Measurements from ENCODE around the gene SMAD6. TPM values are rescaled to one million over a fixed set of nuclear protein-coding genes. Genes with fewer than 3 reads are reported as not detected.

The SMAD6 gene
- total and polyA plus RNA-seq, 9 of the 15 experiments (the other 6 are each of a cell fraction or from before 2014, with no cell fraction given) = 0.10 to 15.5 (median 3.7) TPM

DNA sequence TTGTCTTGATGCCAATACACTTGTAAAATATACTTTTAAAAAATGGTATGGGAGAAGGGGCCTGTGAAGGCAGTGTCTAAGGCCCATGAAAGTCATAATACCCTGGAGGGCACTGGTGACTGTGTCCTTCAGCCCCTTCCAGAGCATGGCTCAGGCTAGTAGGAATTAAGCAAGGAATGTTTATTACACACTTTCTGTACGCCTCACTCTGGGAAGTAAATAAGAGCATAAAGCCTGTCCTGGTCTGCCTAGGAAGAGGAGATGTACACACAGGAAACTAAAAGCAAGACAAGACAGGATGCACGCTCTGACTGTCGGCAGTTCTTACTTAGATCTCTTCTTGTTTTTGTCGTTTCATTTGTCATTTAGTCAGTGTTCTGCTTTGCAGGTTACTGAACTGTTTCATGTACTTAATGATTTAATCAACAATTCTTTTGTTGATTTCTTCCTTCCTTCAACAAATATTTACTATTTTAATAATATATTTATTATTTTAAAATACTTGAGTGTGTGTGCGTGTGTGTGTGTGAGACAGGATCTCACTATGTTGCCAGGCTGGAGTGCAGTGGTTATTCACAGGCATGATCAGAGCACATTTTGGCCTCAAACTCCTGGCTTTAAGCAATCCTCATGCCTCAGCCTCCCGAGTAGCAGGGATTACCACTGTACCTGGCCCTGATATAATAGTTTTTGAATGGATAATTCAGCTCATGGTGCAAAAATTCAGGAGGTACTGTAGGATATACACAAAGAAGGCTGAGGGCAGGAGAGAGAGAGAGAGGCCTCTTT is 9.0 kb upstream of the SMAD6 start (continued):
- TF ChIP-seq CBX8 (IDR thresholded peaks at IDR 0.05; ENCODE audit: borderline replicate concordance, extremely low read depth, low read depth, low read length, poor library complexity, severe bottlenecking) (no peak), ETV5 (CRISPR knock-in tag; IDR thresholded peaks at IDR 0.05; ENCODE audit: low read depth) (no peak), U2AF2 (optimal IDR thresholded peaks at IDR 0.05; ENCODE audit: low read depth, low read length) (no peak)

DNA sequence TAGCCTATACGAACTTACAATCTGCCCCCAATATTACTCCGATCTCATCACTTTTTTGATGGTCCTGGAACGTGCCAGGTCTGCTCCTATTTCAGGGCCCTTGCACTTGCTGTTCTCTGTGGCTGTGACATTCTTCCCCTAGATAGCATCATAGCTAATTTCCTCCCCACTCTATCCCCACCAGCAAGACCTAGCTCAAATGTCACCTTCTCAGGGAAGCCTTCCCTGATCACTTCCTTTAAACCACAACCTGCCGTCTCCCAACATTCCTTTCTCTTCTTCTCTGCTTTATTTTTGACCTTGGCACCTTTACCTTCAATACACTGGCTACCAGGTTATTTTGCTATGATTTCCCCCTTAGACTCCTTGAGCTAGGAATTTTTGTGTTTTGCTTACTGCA is 5.3 kb upstream of the SMAD6 start:
- no peak overlapping the region for H3K27ac ChIP-seq (ENCODE audit: extremely low read depth, low read depth, low read length)
- TF ChIP-seq SUPT5H (IDR thresholded peaks at IDR 0.05) (0 out of 2 replicates have a peak, but pooled peaks have one; percentile 31), SMARCA5 (IDR thresholded peaks at IDR 0.05) (peak; percentile 21; the same call in 1 of the 2 replicates), ZFP36 (IDR thresholded peaks at IDR 0.05; ENCODE audit: low read depth, low read length, partially characterized antibody) (peak; percentile 91), OTX1 (CRISPR knock-in tag; IDR thresholded peaks at IDR 0.05) (no peak)
- H3K27me3 ChIP-seq (ENCODE audit: control insufficient read depth in 2 of 2, insufficient read depth in 2 of 2, low read length in 2 of 2) = no peaks in the 10 kb centered on the region
- H3K4me1 ChIP-seq (replicated peaks in 1 of 2; ENCODE audit: control insufficient read depth in 2 of 2, insufficient read depth in 2 of 2, low read length in 2 of 2) = peaks cover 9 to 11% of the 10 kb centered on the region in 2 experiments; a peak in 3 of 5 replicates
- H3K9me1 ChIP-seq (ENCODE audit: control insufficient read depth, insufficient read depth, low read length) = no peaks in the 10 kb centered on the region
- no peaks in the 10 kb centered on the region for H3K9me3 ChIP-seq (replicated peaks; ENCODE audit: control insufficient read depth, insufficient read depth, low read depth, low read length)
- no peak overlapping the region for H2AFZ ChIP-seq (ENCODE audit: low read depth, low read length)
- intact Hi-C loops (cut with micrococcal nuclease) (no loop called here), in situ Hi-C loops (cut with MboI) (no loop called here)
- H3K4me2 ChIP-seq (ENCODE audit: insufficient read depth, low read length) = no peak overlapping the region
- no peaks in the 10 kb centered on the region for H4K20me1 ChIP-seq (replicated peaks; ENCODE audit: control insufficient read depth, insufficient read depth, low read length)
- no peak for ATAC-seq
- ChIA-PET POLR2A (interaction anchor here (0.6 to 1.0 kb wide), 4 partner anchors 9 to 154 kb away, joined by 3 to 4 read pairs (median 4); no protein-coding TSS in a partner anchor), CTCF (ENCODE audit: low intra/inter-chr PET ratio) (no interaction called here)
- H3K4me3 ChIP-seq = no peak overlapping the region
- no peak for DNase-seq (ENCODE audit: extremely low read depth in 1 of 4, low spot score in 3 of 4)
- no peak for FAIRE-seq
- peaks cover 5% of the 10 kb centered on the region; the same call in 1 of the 3 replicates for H3K36me3 ChIP-seq (ENCODE audit: control insufficient read depth, insufficient read depth, low read length)
- H3K79me2 ChIP-seq (ENCODE audit: control insufficient read depth, insufficient read depth, low read length) = peaks cover 14% of the 10 kb centered on the region
- H3K9ac ChIP-seq (ENCODE audit: insufficient read depth in 1 of 2, low read depth in 2 of 2, low read length in 2 of 2) = no peak overlapping the region; a peak in 1 of 4 replicates
- BruUV-seq (replicated peaks) = no TSS peak
- WGBS (ENCODE audit: insufficient coverage, low coverage, missing lambda C conversion rate) = 64% methylated on average over 4 of the region's 4 CpGs

Measured in K562 (cell line).